KOPT-K1 (cell line): ENCODE results near the gene DISC1.

Experiments used
- H3K27ac ChIP-seq: fragments of 200-600 bp; sonication (generic); 2 replicates; pipeline ENCODE4 v1.5.1; 2016; ENCODE audit warnings: antibody characterized with exemption, mild to moderate bottlenecking, low read depth, low read length; ENCODE audit not compliant: poor library complexity, severe bottlenecking
- H3K36me3 ChIP-seq: fragments of 200-600 bp; sonication (generic); 2 replicates; pipeline ENCODE4 v1.5.1; 2017; ENCODE audit warnings: antibody characterized with exemption, mild to moderate bottlenecking, low read length, moderate library complexity; ENCODE audit not compliant: insufficient read depth
- H3K9me3 ChIP-seq: fragments of 200-600 bp; sonication (generic); 2 replicates; pipeline ENCODE4 v1.5.1; 2017; ENCODE audit warnings: antibody characterized with exemption, low read length, mild to moderate bottlenecking; ENCODE audit not compliant: insufficient read depth, poor library complexity, severe bottlenecking

Gene DISC1

GRCh38 chr1:232031156-232031555 lies 404.6 kb downstream of the DISC1 start:
- Histone ChIP-seq H3K27ac (no peak overlapping the region), H3K36me3 (no peaks in the 10 kb centered on the region), H3K9me3 (no peaks in the 10 kb centered on the region)

DNA sequence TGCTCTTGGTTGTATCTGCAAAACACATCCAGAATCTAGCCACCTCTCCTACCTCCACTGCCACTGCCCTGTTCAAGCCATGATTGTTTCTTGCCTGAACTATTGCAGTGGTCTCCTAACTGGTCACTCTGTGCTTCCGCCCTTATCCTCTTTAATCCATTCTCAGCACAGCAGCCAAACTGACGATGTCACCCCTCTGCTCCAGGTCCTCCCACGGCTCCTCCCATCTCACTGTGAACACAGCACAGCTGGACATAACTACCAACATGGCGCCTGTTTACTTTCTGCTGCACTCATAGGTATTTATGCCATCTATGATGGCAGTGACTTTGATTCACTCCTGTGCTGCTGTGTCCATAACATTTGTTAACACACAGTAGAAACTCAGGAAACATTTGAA lies 406.7 kb downstream of the DISC1 start:
- Histone ChIP-seq H3K27ac (no peak overlapping the region), H3K9me3 (no peaks in the 10 kb centered on the region), H3K36me3 (no peaks in the 10 kb centered on the region)

DNA sequence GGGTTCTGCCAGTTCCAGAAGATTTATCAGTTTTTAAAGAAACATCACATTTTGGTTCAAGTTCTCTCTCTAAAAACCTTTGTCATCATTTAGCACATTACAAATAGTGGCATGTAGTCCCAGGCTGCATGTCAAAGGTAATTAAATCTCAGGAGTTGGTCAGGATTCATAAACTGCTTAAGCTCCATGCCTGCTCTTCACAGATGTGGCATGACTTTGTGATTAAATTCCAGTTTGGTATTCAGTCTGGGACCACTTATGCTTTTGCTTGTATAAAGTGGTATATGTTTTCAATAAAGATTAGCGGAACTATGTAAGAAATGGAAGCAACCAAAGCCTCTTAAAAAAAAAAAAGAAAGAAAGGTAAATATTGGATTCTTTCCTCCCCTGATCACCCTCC lies 408.0 kb downstream of the DISC1 start:
- Histone ChIP-seq H3K27ac (no peak overlapping the region), H3K36me3 (no peaks in the 10 kb centered on the region), H3K9me3 (no peaks in the 10 kb centered on the region)

GRCh38 chr1:232036181-232036933 lies 409.8 kb downstream of the DISC1 start:
- Histone ChIP-seq H3K9me3 (no peaks in the 10 kb centered on the region), H3K36me3 (no peaks in the 10 kb centered on the region), H3K27ac (no peak overlapping the region)

DNA sequence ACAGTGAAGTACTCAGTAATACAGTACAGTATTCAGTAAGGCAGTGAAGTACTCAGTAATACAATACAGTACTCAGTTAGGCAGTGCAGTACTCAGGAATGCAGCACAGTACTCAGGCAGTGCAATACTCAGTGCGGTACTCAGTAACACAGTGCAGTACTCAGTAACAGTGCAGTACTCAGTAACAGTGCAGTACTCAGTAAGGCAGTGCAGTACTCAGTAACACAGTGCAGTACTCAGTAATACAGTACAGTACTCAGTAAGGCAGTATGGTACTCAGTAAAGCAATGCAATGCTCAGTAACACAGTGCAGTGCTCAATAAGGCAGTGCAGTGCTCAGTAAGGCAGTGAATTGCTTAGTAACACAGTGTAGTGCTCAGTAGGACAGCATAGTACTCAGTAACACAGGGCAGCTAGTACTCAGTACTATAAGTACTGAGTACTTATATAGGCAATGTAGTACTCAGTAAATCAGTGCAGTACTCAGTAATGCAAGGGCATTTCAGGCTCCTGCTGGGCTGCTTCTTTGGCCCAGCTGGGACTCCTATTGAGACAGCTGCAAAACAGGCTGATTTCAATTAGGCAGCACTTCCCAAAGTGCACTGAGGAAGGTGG lies 411.3 kb downstream of the DISC1 start:
- Histone ChIP-seq H3K27ac (no peak overlapping the region), H3K9me3 (no peaks in the 10 kb centered on the region), H3K36me3 (no peaks in the 10 kb centered on the region)

DNA sequence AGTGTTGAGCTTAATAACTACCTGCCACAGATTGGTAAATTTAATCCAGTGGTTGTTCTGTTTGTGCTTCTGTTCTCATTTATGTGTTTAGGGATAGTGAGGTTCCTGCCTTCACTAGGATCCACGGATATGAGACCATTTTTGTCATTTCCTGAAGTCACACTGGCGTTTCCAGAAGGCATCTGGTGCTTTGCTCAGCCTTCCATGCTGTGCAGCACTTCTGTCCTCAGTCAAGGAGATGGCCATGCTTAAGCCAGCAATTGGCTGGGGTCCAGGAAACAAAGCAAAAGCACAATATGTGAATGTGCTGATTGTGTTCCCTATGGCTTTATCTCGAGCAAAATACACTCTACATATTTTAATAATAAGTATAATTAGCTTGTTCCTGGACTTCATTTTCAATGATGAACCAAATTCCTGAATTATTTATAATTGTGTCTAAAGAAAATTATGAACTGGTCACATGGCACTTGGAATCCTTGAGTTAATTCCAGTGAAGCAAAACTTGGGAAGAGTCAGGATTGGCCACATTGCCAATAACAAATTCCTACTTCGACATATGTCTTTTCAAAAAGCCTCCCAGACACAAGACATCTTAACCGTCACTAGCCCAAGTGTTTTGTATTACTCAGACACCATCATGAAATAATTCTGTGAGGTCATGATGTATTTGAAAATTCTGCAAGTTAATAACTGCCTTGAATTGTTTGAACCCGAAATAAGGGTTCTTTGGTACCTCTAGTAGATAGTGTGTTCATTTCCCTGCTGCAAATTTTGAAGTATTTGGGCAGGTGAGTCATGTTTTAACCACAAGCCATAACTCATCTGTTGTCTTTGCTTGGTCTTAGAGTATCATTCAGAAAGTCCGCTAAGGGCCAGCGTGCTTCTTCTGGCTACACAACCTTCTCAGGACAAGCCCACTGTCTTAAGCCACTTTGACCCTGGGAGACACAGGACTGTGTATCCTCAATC lies 412.4 kb downstream of the DISC1 start:
- Histone ChIP-seq H3K27ac (no peak overlapping the region), H3K9me3 (no peaks in the 10 kb centered on the region), H3K36me3 (no peaks in the 10 kb centered on the region)

DNA sequence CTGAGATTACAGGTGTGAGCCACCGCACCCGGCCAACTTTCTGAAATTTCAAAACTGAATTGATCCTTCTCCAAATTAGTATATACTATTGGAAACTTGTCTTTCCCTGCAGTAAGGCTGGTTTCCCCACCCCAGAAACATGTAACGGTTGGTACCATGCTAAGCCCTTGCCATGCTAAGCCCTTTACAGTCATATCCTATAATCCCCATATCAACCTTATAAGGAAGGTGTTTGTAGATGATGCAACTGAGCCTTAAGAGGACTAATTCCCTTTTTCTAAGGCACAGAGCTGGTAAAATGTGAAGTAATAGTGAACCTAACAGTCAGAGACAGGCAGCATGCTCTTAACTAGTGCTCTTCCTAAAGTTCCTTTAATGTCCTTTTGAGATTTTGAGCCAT lies 413.7 kb downstream of the DISC1 start:
- Histone ChIP-seq H3K36me3 (no peaks in the 10 kb centered on the region), H3K27ac (no peak overlapping the region), H3K9me3 (no peaks in the 10 kb centered on the region)

DNA sequence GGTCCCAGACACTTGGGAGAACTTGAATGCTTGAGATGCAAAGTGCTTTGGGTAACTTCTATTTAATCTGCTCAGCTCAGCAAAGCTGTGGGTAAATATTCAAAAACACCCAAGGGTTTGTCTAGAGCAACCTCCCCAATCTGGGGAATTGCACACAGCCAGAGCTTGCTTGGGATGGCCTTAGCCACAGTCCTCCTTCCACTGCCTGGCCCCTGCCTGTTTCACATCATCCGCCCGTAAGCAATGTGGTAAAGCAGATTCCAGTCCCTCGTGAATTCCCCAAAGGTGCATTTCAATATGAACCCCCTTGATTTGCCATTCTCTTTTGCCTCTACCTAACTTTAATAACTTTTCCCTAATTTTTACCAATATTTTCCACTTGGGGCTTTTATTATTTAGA lies 418.1 kb downstream of the DISC1 start:
- Histone ChIP-seq H3K27ac (no peak overlapping the region), H3K9me3 (no peaks in the 10 kb centered on the region), H3K36me3 (no peaks in the 10 kb centered on the region)

DNA sequence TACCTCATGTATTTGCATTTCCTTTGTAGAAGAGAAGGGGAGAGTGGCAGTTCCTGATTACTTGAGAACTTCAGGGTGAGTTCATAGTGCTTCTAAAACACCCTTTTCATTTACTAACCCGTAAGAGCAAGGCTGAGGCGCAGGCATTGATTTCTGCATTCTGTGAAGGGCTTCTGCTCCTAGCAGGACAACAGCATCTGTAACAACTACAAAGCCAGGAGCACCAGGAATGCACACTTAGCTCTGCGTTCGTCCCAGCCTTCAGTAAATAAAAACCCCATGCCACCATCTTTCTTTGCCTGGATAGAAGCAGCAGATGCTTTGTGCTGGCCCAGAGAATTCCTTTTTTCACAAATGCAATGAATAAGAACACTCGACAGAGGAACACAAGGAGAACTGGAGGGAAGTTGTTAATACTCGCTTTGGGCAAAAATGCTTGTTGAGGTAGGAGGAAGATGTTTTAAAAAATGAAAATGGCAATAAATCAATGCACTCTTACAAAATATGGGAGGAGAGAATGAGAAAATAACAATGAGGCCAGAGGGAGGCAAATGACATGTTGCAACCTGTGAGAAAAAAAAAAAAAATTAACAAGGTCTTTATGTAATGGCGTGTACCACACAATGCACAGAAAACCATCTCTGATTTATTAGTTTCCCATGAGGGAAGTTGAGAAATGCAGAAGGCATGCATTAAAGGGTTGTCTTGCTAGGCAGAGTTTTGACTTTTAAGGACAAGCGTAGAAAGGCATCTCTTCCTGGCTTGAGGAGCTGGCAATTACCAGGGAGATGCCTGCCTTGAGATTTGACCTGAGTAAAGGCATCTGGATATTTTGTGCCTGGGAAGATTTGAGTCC lies 418.8 kb downstream of the DISC1 start:
- Histone ChIP-seq H3K27ac (no peak overlapping the region), H3K36me3 (no peaks in the 10 kb centered on the region)

DNA sequence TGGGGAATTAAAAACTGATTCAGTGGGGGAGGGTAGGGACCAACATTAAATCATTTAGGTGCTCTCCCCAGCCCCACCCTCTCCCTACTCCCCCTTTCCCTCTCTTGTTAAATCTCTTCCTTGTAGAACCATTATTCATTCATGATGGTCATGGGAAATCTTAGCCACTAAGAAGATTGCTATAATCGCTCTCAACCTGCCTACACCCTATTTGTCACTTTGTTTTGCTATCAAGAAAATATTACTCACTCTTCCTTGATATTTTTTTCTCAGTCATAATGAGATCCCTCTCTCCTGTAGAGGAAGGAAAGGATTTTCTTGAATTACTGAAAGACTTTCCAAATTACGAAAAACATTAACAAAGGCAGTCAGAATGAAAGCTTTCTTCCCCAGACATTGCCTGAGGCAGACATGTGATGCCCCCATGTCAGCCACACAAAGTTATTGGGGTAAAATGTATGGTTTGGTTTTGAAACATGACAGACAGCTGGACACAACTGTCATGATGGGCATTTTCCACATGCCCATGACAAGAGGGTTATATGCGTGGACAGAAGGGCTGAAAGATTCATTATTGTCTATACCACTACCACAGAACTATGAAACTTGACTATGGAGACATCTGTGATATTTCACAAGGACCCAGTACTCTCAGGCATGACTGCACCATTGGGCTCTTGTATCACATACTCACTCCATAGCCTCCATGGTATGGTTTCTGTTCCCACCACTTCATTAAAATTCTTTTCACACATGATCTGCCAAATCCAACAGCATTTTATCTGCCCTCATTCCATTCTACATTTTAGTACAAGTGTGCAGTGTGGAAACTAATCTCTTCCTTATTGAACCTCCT lies 420.1 kb downstream of the DISC1 start:
- no peaks in the 10 kb centered on the region for H3K9me3 ChIP-seq
- H3K36me3 ChIP-seq: no peaks in the 10 kb centered on the region
- no peak overlapping the region for H3K27ac ChIP-seq

More for the DNA sequence above, 418.8 kb downstream of the DISC1 start:
- H3K9me3 ChIP-seq: no peaks in the 10 kb centered on the region

- Histone ChIP-seq H3K27ac (no peak overlapping the region), H3K36me3 (no peaks in the 10 kb centered on the region)
Measured at GRCh38 chr1:232047473-232047872, 420.9 kb downstream of the DISC1 start.

DNA sequence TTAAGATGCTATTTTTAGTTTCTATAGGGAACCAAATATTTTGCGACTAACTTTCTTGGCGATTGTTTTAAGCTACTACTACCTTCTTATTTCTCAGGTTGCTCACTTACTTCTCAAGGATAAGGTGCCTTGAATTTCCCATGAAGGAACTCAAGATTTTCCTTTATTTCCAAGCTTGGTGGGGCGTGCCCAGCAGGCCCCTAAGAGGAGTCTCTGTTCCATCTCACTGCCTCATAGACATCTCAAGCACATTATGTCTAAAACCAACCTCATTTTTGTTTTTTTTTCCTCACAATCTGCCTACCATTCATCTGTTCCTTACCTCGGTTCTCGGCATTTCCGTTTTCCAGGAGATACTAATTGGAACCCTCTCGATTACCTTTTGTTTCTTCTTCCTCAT lies 421.9 kb downstream of the DISC1 start:
- Histone ChIP-seq H3K27ac (no peak overlapping the region), H3K36me3 (no peaks in the 10 kb centered on the region), H3K9me3 (no peaks in the 10 kb centered on the region)

More at GRCh38 chr1:232047473-232047872, 420.9 kb downstream of the DISC1 start:
- H3K9me3 ChIP-seq: no peaks in the 10 kb centered on the region

- no peaks in the 10 kb centered on the region for H3K9me3 ChIP-seq
- H3K27ac ChIP-seq: no peak overlapping the region
Measured at GRCh38 chr1:232049335-232049734, 422.7 kb downstream of the DISC1 start.

More at GRCh38 chr1:232049335-232049734, 422.7 kb downstream of the DISC1 start:
- H3K36me3 ChIP-seq: no peaks in the 10 kb centered on the region
